ENCODE measurements around the gene ZAR1.

ZAR1 gene

DNA sequence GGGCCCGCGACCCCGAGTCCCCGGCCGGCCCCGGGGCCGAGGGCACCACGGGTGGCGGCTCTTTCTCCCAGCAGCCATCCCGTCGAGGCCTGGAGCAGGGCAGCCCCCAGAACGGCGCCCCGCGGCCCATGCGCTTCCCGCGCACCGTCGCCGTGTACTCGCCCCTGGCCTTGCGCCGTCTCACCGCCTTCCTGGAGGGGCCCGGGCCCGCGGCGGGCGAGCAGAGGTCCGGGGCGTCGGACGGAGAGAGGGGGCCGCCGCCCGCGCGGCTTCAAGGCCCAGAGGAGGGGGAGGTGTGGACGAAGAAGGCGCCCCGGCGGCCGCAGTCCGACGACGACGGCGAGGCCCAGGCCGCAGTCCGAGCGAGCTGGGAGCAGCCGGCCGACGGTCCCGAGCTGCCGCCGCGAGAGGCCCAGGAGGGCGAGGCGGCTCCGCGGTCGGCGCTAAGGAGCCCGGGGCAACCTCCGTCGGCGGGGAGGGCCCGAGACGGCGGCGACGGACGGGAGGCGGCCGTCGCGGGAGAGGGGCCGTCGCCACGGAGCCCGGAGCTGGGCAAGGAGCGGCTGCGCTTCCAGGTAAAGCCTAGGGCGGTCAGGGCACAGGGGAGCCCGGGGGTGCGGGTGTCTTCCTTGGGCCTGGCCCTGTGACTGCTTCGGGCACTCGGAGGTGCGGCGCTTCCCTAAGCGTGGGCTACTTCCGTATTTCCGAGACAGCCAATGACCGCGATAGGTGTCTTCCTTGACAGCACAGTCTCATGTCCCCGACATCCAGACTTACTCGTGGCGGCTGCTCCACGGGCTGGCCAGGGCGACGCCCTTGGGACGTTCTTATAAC, 845 bp downstream of the ZAR1 start:
- peak in 1 of 2 donors; percentile 13 for DNase-seq

DNA sequence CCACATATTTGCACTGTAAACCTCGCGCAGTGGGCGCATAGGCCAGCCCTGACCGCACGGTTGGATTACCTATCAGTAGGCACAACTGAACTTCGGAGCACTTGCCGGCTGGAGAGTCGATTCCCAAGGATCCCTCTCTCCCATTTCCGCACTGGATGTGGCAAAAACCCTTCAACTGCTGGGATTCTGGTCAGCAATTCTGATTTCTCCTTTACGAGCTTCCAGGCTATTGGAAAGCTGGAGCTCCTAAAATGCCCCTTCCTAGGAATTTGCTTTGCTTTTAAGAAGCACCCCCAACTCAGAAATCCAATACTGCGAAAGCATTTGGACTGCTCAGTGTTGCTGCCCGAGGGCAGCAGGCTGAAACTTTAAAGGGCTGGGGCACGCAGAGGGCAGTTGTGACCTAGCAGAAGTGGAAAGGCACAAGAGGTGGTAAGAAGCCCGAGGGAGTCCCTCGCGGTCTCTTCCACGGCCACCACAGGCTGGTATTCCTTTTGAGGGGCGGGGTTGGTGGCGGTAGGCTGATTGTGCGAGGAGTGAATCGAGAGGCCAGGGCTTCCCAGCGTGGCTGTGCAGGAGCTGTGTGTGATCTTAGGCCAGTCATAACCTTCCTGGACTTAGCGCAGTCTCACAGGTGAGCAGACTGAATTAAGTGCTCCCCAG, 1.6 kb downstream of the ZAR1 start:
- no peak for DNase-seq

DNA sequence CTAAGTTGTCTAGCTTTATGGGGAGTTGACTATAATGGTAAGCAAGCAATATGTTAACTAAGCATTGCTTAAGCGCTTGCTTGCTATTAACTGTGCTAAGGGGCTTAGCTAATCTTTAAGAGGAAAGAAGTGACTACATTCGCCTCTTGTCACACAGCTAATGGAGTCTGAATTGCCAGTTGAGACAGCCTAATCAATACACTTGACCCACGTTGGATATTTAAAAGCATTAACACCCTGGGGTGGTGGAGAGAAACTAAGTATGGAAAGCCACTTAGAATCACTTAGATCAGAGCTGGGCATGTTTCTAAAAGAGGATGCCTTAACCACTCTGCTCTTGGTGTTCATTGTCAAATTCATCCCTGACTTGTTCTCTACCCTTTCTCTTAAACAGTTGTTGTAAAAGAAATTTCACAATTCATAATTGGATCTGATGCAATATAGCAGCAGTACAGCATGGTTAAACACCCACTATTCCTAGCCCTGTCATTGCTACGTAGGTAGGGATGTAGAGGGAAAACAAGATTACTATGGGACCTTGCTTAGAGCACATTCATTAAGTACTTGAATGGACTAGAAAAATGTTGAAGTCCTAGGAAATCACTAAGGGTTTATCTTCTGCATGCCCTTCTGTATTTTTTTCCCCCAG, 3.5 kb downstream of the ZAR1 start:
- no peak for DNase-seq

DNA sequence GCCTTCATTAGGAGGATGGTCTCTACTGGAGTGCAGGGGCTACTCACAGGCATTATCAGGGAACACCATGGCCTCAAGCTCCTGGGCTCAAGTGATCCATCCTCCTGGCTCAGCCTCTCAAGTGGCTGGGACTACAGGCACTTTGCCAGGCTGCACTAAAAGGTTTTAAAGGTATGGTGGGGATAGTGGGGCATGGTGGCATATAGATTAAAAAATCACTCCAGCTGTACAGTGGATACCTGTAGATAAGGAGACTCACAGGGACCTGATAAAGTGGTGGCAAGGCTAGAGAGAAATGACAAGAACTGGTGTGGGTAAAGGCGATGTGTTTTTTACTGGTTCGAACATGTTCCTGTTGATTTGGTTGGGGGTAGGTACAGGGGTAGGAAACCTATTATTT, 5.9 kb downstream of the ZAR1 start:
- no peak for DNase-seq

DNA sequence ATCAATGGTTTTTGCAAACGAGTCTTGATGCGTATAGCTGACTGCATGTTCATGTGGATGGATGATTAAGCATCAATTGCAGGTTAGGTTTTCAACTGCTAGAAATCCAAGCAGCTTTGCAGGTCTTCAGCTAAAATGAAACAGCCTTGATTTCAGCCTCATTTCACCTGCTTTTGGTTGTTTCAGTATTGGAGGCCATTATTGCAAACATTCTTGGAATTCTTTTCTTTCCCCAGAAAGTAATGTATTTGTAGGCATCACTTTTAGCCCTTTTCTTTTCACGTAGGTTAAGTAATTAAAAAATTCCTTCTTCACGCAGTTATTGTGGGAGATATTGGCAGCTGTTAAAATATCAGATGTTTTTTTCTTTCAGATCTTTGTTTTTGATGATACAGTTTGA, 8.8 kb downstream of the ZAR1 start:
- DNase-seq = no peak

DNA sequence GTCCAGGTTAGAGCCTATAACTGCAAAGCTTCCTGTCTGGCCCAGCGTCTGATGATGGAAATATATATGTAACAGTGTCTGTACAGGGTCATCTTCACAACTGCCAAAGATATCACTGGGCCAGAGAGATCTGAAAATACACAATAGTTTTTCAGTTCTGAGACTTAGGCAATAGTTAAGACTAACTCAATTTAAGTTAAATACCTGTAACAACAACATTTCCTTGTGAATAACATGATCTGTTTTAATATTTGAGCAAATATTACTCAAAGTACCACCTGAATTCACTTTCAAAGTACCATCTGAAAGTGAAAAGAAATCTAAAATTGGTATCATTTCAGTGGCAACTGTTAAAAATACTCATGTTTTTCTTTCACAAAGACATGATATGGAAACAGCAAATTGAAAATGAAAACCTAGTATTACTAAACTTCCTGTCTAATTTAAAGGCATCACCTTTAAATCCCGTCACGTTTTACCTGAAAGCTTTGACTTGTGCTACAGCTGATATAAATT, 9.6 kb downstream of the ZAR1 start:
- DNase-seq = no peak

DNA sequence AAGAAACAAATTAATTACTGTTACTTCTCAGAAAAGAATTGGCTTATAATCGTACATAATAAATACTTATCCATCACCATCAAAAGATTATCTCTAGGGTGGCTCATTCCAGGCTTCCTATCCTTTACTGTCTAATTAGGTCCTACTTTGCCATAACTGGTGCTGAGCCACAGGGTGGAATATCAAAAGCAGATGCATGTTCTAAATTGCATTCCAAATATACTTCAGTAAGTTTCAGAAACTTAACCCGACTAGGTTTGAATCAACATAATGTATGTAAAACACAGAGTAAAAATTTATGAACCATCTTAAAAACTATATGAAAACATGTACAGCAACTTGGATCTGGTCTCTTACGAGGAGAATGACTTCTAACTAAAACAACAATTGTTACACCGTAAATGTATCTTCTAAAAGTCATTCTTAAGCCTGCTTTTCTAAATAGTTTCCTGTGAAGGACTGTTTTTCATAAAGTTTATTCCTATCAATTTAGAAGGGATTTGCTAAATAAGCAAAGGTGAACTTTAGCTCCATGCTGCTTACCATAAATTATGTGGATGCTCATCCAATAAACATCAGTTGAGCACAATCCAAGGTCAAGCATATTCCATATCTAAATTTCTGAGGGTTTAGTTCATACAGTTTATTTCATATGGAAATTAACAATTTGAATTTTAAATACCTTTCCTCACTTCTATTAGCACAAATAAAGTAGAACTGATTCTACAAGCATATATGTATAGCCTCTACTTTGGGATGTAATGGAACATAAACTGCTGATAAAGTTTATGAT, 13.4 kb downstream of the ZAR1 start:
- no peak for DNase-seq

DNA sequence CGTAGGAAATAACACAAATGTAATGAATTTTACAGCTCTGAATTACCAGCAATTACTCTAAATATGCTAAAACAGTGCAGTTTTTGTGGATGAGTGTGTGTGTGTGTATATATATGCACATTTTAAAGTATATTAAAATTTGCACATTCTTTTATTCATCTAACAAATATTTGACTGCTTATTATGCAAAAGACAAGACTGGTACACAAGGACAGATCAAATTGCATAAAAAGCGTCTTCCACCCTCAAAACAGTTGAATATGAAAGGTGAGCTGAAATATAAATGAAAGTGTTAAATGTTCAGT, 13.9 kb downstream of the ZAR1 start:
- no peak for DNase-seq

DNA sequence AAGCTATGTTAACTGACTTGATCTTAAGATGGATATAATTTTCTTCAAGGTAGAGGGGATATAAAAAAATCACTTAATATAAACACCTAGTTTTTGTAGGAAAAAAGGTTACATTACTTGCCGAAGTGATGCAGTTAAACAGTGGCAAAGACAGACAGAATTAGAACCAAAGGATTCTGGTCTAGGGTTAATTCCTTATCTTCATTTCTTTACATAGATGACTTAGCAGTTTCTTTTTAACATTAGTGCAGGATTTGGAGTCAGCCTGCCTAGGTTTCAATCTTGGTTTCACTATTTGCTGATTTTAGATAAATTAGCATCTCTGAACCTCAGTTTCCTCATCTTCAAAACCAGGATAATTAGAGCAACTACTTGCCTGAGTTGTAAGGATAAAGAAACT, 14.3 kb downstream of the ZAR1 start:
- DNase-seq = no peak

DNA sequence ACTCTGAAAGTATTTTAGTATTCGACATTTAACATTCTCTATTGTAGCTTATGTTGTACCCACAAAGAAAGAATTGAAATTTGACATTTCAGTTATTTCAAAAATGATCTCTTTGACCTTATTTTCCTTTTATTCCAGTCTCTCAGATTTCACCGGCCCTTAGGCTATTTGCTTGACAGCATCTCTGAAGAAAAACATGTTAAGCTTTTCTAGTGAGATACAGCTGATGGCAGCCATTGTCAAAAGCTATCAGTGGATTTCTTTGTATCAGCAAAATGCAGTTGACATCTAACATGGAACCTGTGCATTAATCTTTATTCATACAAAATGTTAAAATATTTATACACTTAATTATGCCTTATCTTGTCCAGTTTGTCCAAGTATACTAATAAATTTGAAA, 16.7 kb downstream of the ZAR1 start:
- DNase-seq = no peak

DNA sequence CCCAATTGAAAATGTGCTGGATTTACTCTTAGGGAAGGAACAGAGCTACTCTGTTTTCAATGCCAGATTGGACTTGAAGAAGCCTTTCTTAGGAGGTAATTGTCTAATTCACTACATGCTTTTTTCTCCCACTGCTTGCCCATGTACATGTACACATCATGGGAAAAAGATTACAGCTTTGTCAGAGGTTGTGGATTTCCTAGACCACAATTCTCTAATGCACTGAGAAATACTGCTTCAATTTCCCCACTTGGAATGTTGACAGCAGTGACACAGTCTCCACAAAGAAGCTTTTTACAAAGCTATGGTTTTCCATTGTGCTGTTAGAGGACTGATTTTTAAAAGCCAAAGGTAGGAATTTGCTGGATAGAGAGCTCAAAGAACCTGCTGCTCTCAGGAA, 19.5 kb downstream of the ZAR1 start:
- no peak for DNase-seq

DNA sequence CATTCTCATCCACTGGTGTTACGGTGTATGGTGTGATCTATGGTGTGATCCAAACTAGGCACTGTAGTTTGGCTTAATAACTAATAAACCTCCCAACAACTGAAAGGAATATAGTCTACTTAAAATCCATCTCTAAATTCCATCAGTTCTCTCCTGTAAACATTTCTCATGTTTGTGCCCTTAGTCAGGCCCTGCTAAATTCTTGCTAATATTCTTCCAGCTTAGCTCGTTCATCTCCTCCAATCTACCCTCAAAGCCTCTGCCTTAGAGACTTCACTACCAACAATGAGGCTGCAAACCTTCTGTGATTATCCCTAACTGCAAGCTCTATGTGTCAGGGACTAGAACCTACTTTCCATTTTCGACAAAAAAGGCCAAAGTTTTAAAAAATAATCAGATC, 28.1 kb downstream of the ZAR1 start:
- no peak for DNase-seq

DNA sequence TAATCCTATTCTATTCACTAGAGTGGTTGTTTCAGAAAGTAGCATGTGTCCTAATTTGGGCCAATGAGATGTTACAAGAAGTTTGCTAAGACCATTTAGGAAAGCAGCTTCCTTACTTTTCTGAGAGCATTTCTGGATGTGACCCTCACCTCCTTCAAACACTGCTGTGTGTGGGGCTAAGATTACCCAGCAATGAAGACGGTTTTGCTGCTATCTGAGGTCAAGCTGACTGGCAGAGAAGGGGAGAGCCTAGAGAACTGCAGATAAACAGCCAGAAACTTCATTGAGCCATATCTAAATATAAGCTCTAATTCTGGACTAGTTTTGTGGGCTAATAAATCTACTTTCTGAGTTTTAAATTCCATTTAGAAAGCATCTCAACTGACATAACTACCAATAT, 36.4 kb downstream of the ZAR1 start:
- no peak for DNase-seq

DNA sequence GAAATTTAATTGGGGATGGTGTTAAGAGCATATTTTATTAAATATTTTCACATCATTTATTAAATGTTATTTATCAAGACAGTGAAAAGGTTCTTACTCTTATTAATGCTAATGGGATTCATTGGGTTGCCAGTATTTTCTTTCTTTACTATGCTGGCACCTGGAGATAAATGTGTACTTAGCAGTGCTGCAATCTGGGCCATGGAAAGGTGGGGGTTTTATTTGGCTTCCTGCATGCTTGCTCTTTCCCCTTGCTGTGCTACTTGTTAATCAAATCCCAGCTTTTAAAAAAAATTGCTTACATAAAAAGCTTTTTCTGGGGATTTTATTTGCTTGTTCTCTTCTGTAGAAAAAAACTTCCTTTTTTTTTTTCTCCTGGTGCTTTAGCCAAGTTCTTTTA, 48.3 kb downstream of the ZAR1 start:
- DNase-seq = no peak

DNA sequence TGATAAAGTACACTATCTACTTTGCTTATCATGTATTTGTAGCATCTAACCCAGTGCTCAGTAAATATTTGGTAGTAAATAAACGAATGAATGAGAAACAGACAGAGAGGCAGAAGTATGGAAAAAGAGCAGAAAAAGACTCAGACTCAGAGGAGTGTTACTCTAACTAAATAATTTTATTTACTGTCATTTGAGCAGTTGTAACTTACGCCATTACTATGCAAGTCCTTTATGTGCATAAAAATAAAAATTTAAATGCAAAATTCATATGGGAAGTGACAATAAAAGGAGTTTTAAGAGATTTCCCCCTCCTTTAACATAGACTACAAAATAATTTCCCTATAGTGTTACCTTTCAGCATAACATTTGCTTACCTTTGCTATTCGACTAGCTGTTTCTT, 49.5 kb downstream of the ZAR1 start:
- DNase-seq = no peak

DNA sequence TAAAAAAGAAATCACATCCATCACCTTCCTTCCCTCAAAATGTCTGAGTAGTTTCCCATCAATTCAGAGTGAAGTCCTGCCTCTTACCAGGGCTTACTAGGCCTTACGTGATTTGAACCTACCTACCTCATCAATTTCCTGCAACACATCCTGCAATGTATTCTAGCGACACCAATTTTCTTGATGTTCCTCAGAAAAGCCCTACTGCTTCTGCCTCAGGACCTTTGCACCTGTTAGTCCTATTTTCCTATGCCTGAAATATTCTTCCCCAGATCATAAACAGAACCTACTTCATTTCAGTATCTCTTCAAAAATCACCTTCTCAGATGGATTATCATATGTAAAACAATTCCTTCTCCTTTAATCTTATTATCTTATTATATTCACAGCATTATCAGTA, 52.8 kb downstream of the ZAR1 start:
- DNase-seq = no peak

DNA sequence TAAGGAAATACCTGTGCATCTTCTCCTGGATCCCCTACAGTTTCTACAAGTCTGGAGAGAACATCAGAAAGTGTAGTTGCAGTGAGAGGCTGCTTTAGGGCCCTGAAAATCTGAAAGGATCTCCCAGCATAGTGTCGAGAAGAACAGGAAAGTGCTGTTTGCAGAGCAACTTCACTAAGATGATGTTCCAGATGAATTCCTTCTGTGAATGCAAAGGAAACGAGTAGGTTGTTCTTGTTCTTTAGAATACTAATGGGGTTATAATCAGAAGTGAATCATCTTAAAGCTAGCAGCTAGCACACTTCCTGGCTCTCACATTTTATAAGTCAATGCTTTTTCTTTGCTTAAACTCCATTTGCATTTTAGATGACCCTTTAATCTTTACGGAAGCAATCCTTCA, 53.7 kb downstream of the ZAR1 start:
- no peak for DNase-seq
